Stimulated activated naive CD4-positive, alpha-beta T cell treated with Interleukin-2 at 50 U/mL for 16 hours (primary cell): ENCODE measurements around the gene THOC2.
"Not testable (repeated sequence)": the region's sequence is repeated elsewhere in the genome, so short reads cannot be mapped to it uniquely, and the experiment has no call there.

ENCODE experiments used
- DNase-seq: peaks from one replicate; lab custom pipeline; 2025; lab: John Stamatoyannopoulos, UW

The THOC2 gene

GRCh38 chrX:123580792-123581191, 152.1 kb downstream of the THOC2 start:
- DNase-seq: no peak

GRCh38 chrX:123574027-123574426, 158.8 kb downstream of the THOC2 start:
- not testable (repeated sequence) for DNase-seq

GRCh38 chrX:123570011-123570590, 162.8 kb downstream of the THOC2 start:
- DNase-seq: no peak

GRCh38 chrX:123563167-123563566, 169.7 kb downstream of the THOC2 start:
- no peak for DNase-seq

- DNase-seq: no peak
Observed at GRCh38 chrX:123562342-123563146, 170.3 kb downstream of the THOC2 start.

- DNase-seq: no peak
Observed at GRCh38 chrX:123561439-123562215, 171.2 kb downstream of the THOC2 start.

GRCh38 chrX:123550829-123551228, 182.0 kb downstream of the THOC2 start:
- no peak for DNase-seq
